DOHH2 (cell line): ENCODE data around the gene GNG12.
A peak's percentile ranks its signal among the peaks of the same experiment; 100 is the strongest.

Source experiments
- H3F3A ChIP-seq: fragments of 200-600 bp; sonication (generic), shearing (Covaris generic); 2 replicates; pipeline ENCODE4 v1.6.0; 2016; ENCODE audit warnings: antibody characterized with exemption, mild to moderate bottlenecking; ENCODE audit not compliant: control insufficient read depth, insufficient read depth
- H3K27ac ChIP-seq: fragments of 200-600 bp; sonication (generic); 2 replicates; pipeline ENCODE4 v1.5.1; 2014; ENCODE audit warnings: low read depth, mild to moderate bottlenecking, low read length, moderate library complexity
- H3K27me3 ChIP-seq: fragments of 200-600 bp; sonication (generic); 2 replicates; pipeline ENCODE4 v1.6.1; 2014; ENCODE audit warnings: mild to moderate bottlenecking, low read length, mixed read lengths; ENCODE audit not compliant: control insufficient read depth
- H3K36me3 ChIP-seq: fragments of 200-600 bp; sonication (generic); 2 replicates; pipeline ENCODE4 v1.6.1; 2014; ENCODE audit warnings: mild to moderate bottlenecking, low read length, moderate library complexity, mixed read lengths; ENCODE audit not compliant: control insufficient read depth
- H3K4me1 ChIP-seq: fragments of 200-600 bp; sonication (generic); 2 replicates; pipeline ENCODE4 v1.6.1; 2014; ENCODE audit warnings: mild to moderate bottlenecking, low read length, mixed read lengths; ENCODE audit not compliant: control insufficient read depth
- H3K4me2 ChIP-seq: fragments of 200-600 bp; sonication (generic); 2 replicates; pipeline ENCODE4 v1.6.0; 2014; ENCODE audit warnings: mild to moderate bottlenecking, low read length, moderate library complexity
- H3K4me3 ChIP-seq: fragments of 200-600 bp; sonication (generic); 2 replicates; pipeline ENCODE4 v1.5.1; 2014; ENCODE audit warnings: mild to moderate bottlenecking, low read length, mixed read lengths
- H3K79me2 ChIP-seq: fragments of 200-600 bp; sonication (generic); 2 replicates; pipeline ENCODE4 v1.6.1; 2014; ENCODE audit warnings: mild to moderate bottlenecking, low read length, mixed read lengths; ENCODE audit not compliant: control insufficient read depth
- H3K9me2 ChIP-seq: fragments of 200-600 bp; sonication (generic); replicated peaks from 2 replicates; pipeline ENCODE4 v1.6.1; 2014; ENCODE audit warnings: mild to moderate bottlenecking, low read length, mixed read lengths; ENCODE audit not compliant: control insufficient read depth
- H3K9me3 ChIP-seq: fragments of 200-600 bp; sonication (generic); 2 replicates; pipeline ENCODE4 v1.6.1; 2014; ENCODE audit warnings: antibody characterized with exemption, low read length, mixed read lengths; ENCODE audit not compliant: control insufficient read depth, insufficient read depth
- H4K20me1 ChIP-seq: fragments of 200-600 bp; sonication (generic); 2 replicates; pipeline ENCODE4 v1.6.0; 2014; ENCODE audit warnings: low read depth, mild to moderate bottlenecking, antibody characterized with exemption, low read length, moderate library complexity; ENCODE audit not compliant: control insufficient read depth, insufficient read depth
- CTCF ChIP-seq: fragments of 200-600 bp; sonication (generic); IDR thresholded peaks from one replicate; pipeline ENCODE4 v1.5.1; 2014; ENCODE audit warnings: antibody characterized with exemption, mild to moderate bottlenecking, low read depth, low read length; ENCODE audit not compliant: poor library complexity, severe bottlenecking
- EZH2phosphoT487 ChIP-seq: fragments of 200-600 bp; sonication (generic); IDR thresholded peaks from 2 replicates; pipeline ENCODE4 v1.6.1; 2017; ENCODE audit warnings: borderline replicate concordance, mild to moderate bottlenecking, antibody characterized with exemption, low read length, moderate library complexity, mixed read lengths

The GNG12 gene

DNA sequence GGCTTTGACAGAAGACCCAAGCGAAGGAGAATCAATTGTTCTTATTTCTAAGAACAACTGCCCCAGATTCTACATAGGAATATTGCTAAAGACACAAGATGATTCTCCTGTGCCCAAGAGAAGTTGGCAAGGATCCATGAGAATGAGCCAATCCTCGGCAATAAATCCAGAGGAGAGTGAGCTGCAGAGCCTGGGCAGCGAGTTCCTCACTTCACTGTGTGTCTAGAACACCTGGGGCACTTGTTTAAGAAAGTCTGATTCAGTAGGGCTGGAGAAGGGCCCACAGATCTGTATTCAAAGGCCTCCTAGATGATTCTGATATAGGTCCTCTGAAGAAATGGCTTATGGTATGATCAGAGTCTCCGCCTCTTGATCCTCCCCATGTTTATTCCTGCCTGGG is 116.5 kb downstream of the GNG12 start:
- H3K4me3 ChIP-seq = no peak overlapping the region
- H3F3A ChIP-seq = no peaks in the 10 kb centered on the region
- H3K9me2 ChIP-seq = no peaks in the 10 kb centered on the region
- no peaks in the 10 kb centered on the region for H3K9me3 ChIP-seq
- H3K27ac ChIP-seq = no peak overlapping the region
- H3K4me1 ChIP-seq = peaks cover 32% of the 10 kb centered on the region
- no peaks in the 10 kb centered on the region for H4K20me1 ChIP-seq
- no peaks in the 10 kb centered on the region for H3K79me2 ChIP-seq
- H3K36me3 ChIP-seq = no peaks in the 10 kb centered on the region
- no peak overlapping the region for H3K4me2 ChIP-seq
- H3K27me3 ChIP-seq = no peaks in the 10 kb centered on the region
- TF ChIP-seq CTCF (no peak), EZH2phosphoT487 (no peak)

GRCh38 chr1:67715819-67716218 is 117.4 kb downstream of the GNG12 start:
- Histone ChIP-seq H3K4me3 (no peak overlapping the region), H4K20me1 (no peaks in the 10 kb centered on the region), H3K4me2 (no peak overlapping the region), H3K4me1 (peaks cover 42% of the 10 kb centered on the region), H3F3A (no peaks in the 10 kb centered on the region), H3K27me3 (no peaks in the 10 kb centered on the region), H3K27ac (no peak overlapping the region), H3K36me3 (no peaks in the 10 kb centered on the region), H3K9me2 (no peaks in the 10 kb centered on the region), H3K9me3 (no peaks in the 10 kb centered on the region), H3K79me2 (no peaks in the 10 kb centered on the region)
- TF ChIP-seq CTCF (no peak), EZH2phosphoT487 (no peak)

GRCh38 chr1:67713057-67713846 is 120.0 kb downstream of the GNG12 start:
- Histone ChIP-seq H3K27ac (peak overlapping the region; percentile 84), H3K4me2 (peak overlapping the region; percentile 83), H3K9me3 (no peaks in the 10 kb centered on the region), H3K27me3 (no peaks in the 10 kb centered on the region), H3F3A (no peaks in the 10 kb centered on the region), H4K20me1 (no peaks in the 10 kb centered on the region), H3K4me3 (peak overlapping the region; percentile 65), H3K4me1 (peaks cover 57% of the 10 kb centered on the region), H3K79me2 (no peaks in the 10 kb centered on the region), H3K36me3 (no peaks in the 10 kb centered on the region), H3K9me2 (no peaks in the 10 kb centered on the region)
- TF ChIP-seq CTCF (no peak), EZH2phosphoT487 (no peak)
